Measurements from ENCODE around the gene IL17RC.

IL17RC gene

GRCh38 chr3:9909221-9910013 is 7.5 kb upstream of the IL17RC start:
- CTCF ChIA-PET = interaction anchor here (1.3 kb wide), 1 partner anchor 24 kb away, joined by 3 read pairs; the partner anchor contains the start of gene CRELD1
- POLR2A ChIA-PET = interaction anchor here (0.6 kb wide), 1 partner anchor 9 kb away, joined by 7 read pairs; no protein-coding TSS in a partner anchor
- no peak for DNase-seq (ENCODE audit: extremely low spot score)

DNA sequence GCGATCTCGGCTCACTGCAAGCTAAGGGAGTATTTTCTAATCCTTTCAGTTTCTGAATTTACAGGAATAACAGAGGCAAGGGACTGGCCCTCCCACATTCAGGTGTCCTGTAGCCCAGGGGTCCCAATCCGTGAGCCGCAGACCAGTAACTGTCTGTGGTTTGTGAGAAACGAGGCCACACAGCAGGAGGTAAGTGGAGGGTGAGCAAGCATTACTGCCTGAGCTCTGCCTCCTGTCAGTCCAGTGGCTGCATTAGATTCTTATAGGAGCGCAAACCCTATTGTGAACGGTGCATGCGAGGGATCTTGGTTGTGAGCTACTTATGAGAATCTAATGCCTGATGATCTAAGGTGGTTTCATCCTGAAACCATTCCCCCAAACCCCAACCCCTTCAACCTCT is 5.0 kb upstream of the IL17RC start:
- POLR2A ChIA-PET = no interaction called here
- CTCF ChIA-PET = interaction anchor here (1.0 to 4.6 kb wide), 9 partner anchors 9 to 408 kb away, joined by 3 to 41 read pairs (median 5); partner anchors contain the start of genes CRELD1 and IL17RE
- no peak for TF ChIP-seq CTCF (IDR thresholded peaks at IDR 0.05; ENCODE audit: control extremely low read depth, extremely low read depth, low read depth, missing control alignments)
- no peak for DNase-seq (ENCODE audit: extremely low spot score)

More at GRCh38 chr3:9909221-9910013, 7.5 kb upstream of the IL17RC start:
- no peak for TF ChIP-seq CTCF (IDR thresholded peaks at IDR 0.05; ENCODE audit: control extremely low read depth, extremely low read depth, low read depth, missing control alignments)

GRCh38 chr3:9912294-9912935 is 4.5 kb upstream of the IL17RC start:
- ChIA-PET CTCF (interaction anchor here (1.0 to 4.6 kb wide), 7 partner anchors 9 to 409 kb away, joined by 3 to 41 read pairs (median 6); partner anchors contain the start of genes CRELD1 and IL17RE), POLR2A (no interaction called here)
- TF ChIP-seq CTCF (IDR thresholded peaks at IDR 0.05; ENCODE audit: control extremely low read depth, extremely low read depth, low read depth, missing control alignments) = no peak
- DNase-seq (ENCODE audit: extremely low spot score) = no peak

GRCh38 chr3:9913601-9914000 is 3.3 kb upstream of the IL17RC start:
- POLR2A ChIA-PET = interaction anchor here (0.5 kb wide), 1 partner anchor 101 kb away, joined by 3 read pairs; no protein-coding TSS in a partner anchor
- DNase-seq (ENCODE audit: extremely low spot score) = no peak
- TF ChIP-seq CTCF (IDR thresholded peaks at IDR 0.05; ENCODE audit: control extremely low read depth, extremely low read depth, low read depth, missing control alignments) = no peak
- CTCF ChIA-PET = interaction anchor here (0.7 to 4.6 kb wide), 7 partner anchors 10 to 410 kb away, joined by 3 to 41 read pairs (median 4); partner anchors contain the start of genes CRELD1 and IL17RE

DNA sequence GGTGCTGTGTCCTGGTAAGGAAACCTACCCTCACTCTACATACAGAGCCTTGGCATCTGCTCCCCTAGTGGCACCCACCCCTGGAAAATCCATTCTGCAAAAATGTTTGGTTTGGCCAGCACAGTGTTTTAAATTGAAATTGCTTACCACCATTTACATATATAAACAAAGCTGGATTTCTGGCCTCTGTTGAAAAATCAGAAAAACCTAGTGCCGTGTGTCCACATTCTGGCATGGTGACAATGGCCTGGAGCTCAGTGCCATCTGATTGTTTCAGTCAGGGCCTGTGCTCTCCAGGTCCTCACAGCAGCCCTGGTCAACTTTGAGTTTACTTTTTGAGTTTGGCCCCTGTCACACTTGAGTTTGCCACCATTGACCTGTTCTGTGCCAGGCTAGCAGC is 2.9 kb upstream of the IL17RC start:
- POLR2A ChIA-PET = interaction anchor here (0.5 kb wide), 1 partner anchor 101 kb away, joined by 3 read pairs; no protein-coding TSS in a partner anchor

More for the DNA sequence above, 2.9 kb upstream of the IL17RC start:
- TF ChIP-seq CTCF (IDR thresholded peaks at IDR 0.05; ENCODE audit: control extremely low read depth, extremely low read depth, low read depth, missing control alignments) = no peak
- CTCF ChIA-PET = interaction anchor here (0.7 to 4.6 kb wide), 7 partner anchors 9 to 410 kb away, joined by 3 to 41 read pairs (median 4); partner anchors contain the start of genes CRELD1 and IL17RE
- no peak for DNase-seq (ENCODE audit: extremely low spot score)
